HUDEP-2 (cell line): ENCODE data around the gene MAP3K5.

Experiments used
- DNase-seq, 76 experiments: peaks; one replicate each; lab custom pipeline; 2025; ENCODE audit not compliant: unreplicated experiment in 76 of 76; lab: John Stamatoyannopoulos, UW

MAP3K5 gene

GRCh38 chr6:136751991-136752390, 40.3 kb downstream of the MAP3K5 start:
- no peak for DNase-seq

- no peak for DNase-seq
Measured at GRCh38 chr6:136751522-136751956, 40.7 kb downstream of the MAP3K5 start.

- no peak for DNase-seq
Measured at GRCh38 chr6:136750696-136751521, 41.4 kb downstream of the MAP3K5 start.

- no peak for DNase-seq
Measured at GRCh38 chr6:136749359-136749997, 42.8 kb downstream of the MAP3K5 start.

DNA sequence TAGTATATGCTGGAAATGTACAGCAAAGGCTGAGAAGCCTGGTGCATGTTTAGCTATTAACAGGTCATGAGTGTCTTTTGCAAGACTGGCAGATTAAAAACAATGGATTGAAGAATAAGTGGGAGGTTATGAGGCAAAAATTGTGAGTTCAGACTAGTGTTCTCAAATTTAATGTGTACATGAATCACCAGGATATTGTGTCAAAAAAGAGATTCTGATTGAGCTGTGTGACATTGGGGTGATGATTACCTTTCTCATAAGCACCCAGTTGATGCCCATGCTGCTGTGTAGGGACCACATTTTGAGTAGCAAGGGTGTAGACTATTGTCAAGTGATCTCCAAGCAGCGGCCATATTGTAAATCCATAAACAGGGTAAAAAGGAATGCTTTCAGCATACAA, 44.8 kb downstream of the MAP3K5 start:
- DNase-seq, result no peak

- DNase-seq, result no peak
Measured at GRCh38 chr6:136745300-136745699, 47.0 kb downstream of the MAP3K5 start.

GRCh38 chr6:136744889-136745288, 47.4 kb downstream of the MAP3K5 start:
- DNase-seq, result no peak

DNA sequence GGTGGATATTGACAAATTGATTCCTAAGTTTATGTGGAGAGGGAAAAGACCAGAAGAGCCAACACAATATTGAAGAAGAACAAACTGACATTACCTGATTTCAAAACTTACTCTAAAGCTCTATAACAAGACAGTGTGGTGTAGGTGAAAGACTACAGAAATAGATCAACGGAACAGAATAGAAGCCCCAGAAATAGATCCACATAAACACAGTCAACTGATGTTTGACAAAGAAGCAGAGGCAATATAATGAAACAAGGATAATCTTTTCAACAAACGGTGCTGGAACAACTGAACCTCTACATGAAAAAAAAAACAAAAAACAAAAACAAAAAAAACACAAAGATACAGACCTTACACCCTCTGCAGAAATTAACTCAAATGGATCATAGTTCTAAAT, 50.2 kb downstream of the MAP3K5 start:
- DNase-seq, result no peak

GRCh38 chr6:136740050-136740974, 52.0 kb downstream of the MAP3K5 start:
- DNase-seq, result no peak

GRCh38 chr6:136739501-136739900, 52.8 kb downstream of the MAP3K5 start:
- DNase-seq, result no peak

DNA sequence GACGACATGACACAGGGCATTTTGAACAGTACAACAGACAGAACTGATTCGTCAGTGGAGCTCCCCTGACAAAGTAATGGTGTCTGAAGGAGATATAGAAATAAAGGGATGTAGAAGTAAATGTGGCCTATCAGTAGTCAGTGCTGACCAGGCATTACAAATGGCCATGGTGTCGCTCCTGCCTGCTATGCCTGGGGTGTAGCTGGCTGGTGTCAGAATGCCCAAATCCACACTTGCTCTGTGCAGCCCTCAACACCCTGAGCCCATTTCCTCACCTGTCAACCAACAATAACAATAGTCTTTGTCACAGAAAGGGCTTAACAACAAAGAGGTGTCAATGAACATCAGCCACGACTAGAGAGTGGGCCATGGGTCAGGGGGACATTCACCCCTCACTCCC, 53.2 kb downstream of the MAP3K5 start:
- no peak for DNase-seq

DNA sequence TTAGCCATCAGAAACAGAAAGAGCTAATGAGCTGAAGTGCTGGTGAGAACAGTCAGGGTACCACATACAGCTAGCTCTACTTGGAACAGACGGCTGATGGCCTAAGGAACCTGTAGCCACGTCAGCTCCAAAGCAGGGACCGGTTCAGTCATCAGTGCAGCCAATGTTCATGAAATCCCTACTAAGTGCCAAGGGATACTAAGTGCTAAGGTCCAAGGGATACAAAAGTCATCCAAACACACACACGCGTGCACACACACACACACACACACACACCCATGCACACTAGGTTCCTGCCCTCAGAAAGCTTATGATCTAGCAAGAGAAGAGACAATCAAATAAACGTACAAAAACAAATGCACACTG, 53.6 kb downstream of the MAP3K5 start:
- DNase-seq, result no peak

DNA sequence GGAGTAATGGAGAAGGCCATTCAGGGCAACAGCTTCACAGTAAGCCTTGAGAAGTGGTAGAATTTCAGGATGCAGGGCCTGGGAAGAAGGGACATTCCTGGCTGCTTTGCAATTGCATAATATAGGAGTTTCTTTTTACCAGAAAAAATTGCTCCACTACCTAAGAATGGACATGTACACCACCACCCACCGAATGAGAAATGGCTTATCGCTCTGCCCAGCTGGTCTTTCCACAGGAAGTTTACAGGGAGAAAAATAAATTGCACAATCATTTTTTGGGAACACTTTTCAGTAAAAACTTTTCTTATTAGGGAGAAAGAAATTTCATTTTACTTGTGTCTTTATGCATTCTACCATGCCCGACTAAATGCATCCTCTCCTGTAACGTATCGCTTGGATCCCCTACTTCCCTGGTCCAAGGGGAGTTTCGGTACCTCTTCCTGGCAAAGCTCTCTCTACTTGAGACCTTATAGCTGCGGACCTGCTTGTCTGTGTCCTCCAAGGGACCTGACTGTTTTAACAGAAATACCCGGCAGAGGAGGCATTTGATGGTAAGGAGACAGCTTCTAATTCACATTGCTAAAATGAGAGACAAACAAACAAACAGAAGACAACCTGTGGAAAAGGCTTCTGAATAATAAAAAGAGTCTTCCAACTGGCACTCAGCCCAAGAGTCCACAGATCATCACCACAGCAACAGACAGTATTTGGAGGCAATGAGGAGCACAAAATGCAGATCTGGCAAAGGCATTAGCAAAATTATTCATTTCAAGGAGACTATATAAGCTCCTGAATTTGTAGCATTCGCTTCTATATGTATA, 54.2 kb downstream of the MAP3K5 start:
- DNase-seq, result no peak

- DNase-seq, result no peak
Measured at GRCh38 chr6:136737374-136737844, 54.9 kb downstream of the MAP3K5 start.

DNA sequence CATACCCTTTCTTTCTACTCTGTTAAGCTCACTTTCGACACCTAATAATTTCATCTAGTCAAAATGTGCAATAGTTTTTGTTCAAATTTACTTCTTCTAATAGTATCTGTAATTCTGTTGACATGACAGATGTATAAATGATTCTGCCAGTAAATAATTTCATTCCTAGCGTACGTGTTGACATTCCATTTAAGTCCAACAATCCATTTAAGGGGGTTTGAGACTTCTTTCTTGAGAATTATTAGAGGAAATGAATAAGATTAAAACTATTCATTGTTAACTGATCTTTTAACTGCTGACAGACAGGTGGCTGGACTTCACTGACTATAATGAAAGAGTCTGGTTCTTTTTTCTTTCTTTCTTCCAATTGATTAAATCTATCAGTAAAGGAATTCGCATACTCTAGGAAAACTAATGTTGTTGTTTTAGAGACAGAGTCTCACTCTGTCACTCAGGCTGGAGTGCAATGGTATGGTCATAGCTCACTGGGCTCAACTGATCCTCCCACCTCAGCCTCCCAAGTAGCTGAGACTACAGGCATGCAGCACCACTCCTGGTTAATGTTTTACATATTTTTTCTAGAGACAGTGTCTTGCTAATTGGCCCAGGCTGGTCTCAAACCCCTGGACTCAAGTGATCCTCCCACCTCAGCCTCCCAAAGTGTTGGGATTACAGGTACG, 55.9 kb downstream of the MAP3K5 start:
- no peak for DNase-seq

GRCh38 chr6:136734977-136735376, 57.3 kb downstream of the MAP3K5 start:
- no peak for DNase-seq

DNA sequence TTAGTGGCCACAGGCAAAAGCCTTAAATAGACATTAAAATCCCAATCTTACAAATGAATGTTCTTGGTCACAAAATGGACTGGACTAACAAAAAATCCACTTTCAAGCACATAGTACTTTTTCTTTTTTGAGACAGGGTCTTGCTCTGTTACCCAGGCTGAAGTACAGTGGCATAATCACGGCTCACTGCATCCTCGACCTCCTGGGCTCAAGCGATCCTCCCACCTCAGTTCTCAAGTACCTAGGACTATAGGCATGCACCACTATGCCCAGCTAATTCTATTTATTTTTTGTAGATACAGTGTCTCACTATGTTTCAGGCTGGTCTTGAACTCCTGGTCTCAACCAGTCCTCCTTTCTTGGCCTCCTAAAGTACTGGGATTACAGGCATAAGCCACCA, 59.4 kb downstream of the MAP3K5 start:
- no peak for DNase-seq

GRCh38 chr6:136729832-136730231, 62.4 kb downstream of the MAP3K5 start:
- no peak for DNase-seq

DNA sequence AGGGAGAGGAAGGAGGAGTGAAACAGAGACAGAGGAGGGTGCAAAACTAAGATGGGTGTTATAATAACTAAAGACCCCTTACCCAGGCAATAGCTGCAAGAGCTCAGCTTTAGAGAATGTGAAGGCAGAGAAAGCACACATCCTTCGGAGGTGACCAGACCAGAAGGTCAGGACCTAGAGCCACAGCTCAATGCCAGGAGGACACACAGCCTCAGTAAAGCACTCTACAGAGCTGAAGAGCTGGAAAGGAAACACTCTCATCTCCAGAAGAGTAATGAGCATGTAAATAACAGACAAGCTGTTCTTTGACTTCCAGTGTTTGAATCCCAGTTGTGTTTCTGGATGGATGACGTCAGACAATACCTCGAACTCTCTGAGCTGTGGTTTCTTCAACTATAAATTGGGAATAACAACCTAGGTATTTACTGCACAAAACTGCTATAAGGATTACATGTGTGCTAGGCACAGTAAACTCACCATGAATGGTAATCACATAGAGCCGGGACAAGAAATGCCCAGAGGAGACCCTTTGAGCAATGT, 63.2 kb downstream of the MAP3K5 start:
- no peak for DNase-seq
